PC-3 (cell line): ENCODE data around the gene DAAM1. TPM values are rescaled to one million over a fixed set of nuclear protein-coding genes. Genes with fewer than 3 reads are reported as not detected.
A peak's percentile ranks its signal among the peaks of the same experiment; 100 is the strongest.

Experiments used
- ATAC-seq: fragments of 200-7000 bp; cut with Tn5 transposase; 2 replicates; pipeline ENCODE4 v1.9.1; 2020; ENCODE audit warnings: mild to moderate bottlenecking, moderate library complexity
- BruUV-seq: library from RNA; stranded (reverse); fragments of 400-500 nt; replicated peaks from 2 replicates; lab custom pipeline; 2021; lab: Mats Ljungman, UMichigan
- CTCF ChIA-PET: fragments of 300-600 bp; sonication (Branson Sonifier 250); formaldehyde crosslinking; loops from one replicate; lab custom pipeline; 2022; ENCODE audit warnings: antibody characterized with exemption; lab: Charles Lee
- POLR2A ChIA-PET: fragments of 300-600 bp; sonication (Branson Sonifier 250); formaldehyde crosslinking; loops from one replicate; lab custom pipeline; 2022; ENCODE audit warnings: antibody characterized with exemption; ENCODE audit not compliant: unreplicated experiment; lab: Charles Lee
- DNase-seq: peaks from one replicate; pipeline ENCODE4 v3.0.0-alpha.2; 2015
- H2AFZ ChIP-seq: fragments of 300-600 bp; sonication (generic); 2 replicates; pipeline ENCODE4 v1.6.0; 2016; ENCODE audit warnings: antibody characterized with exemption, low read length
- H3F3A ChIP-seq: fragments of 300-600 bp; sonication (generic); one replicate; pipeline ENCODE4 v1.6.0; 2017; ENCODE audit warnings: antibody characterized with exemption, low read length, control low read depth, mild to moderate bottlenecking; ENCODE audit not compliant: unreplicated experiment
- H3K27ac ChIP-seq: fragments of 300-600 bp; sonication (generic); 2 replicates; pipeline ENCODE4 v1.5.1; 2016; ENCODE audit warnings: mild to moderate bottlenecking, low read length
- H3K27me3 ChIP-seq: fragments of 300-600 bp; sonication (generic); 2 replicates; pipeline ENCODE4 v1.6.1; 2016; ENCODE audit warnings: low read length, mixed read lengths
- H3K36me3 ChIP-seq: fragments of 300-600 bp; sonication (generic); 2 replicates; pipeline ENCODE4 v1.6.1; 2016; ENCODE audit warnings: low read depth, mixed run types, low read length, mixed read lengths
- H3K4me1 ChIP-seq: fragments of 300-600 bp; sonication (generic); 2 replicates; pipeline ENCODE4 v1.5.1; 2016; ENCODE audit warnings: low read length; ENCODE audit not compliant: insufficient read depth
- H3K4me2 ChIP-seq: fragments of 300-600 bp; sonication (generic); 2 replicates; pipeline ENCODE4 v1.6.0; 2016; ENCODE audit warnings: low read length
- H3K4me3 ChIP-seq: fragments of 300-600 bp; sonication (generic); 2 replicates; pipeline ENCODE4 v1.5.1; 2016; ENCODE audit warnings: mild to moderate bottlenecking, low read length, mixed read lengths
- H3K79me2 ChIP-seq: fragments of 300-600 bp; sonication (generic); 2 replicates; pipeline ENCODE4 v1.6.1; 2017; ENCODE audit warnings: low read length, mixed read lengths
- H3K9ac ChIP-seq: fragments of 300-600 bp; sonication (generic); 2 replicates; pipeline ENCODE4 v1.6.0; 2016; ENCODE audit warnings: mild to moderate bottlenecking, low read length
- H3K9me2 ChIP-seq: fragments of 300-600 bp; sonication (generic); replicated peaks from 2 replicates; pipeline ENCODE4 v1.6.1; 2016; ENCODE audit warnings: mixed run types, low read length, mixed read lengths
- H3K9me3 ChIP-seq: fragments of 300-600 bp; sonication (generic); 2 replicates; pipeline ENCODE4 v1.6.1; 2016; ENCODE audit warnings: low read length, mixed read lengths
- H4K20me1 ChIP-seq: fragments of 300-600 bp; sonication (generic); 2 replicates; pipeline ENCODE4 v1.6.1; 2016; ENCODE audit warnings: low read length, mixed read lengths
- CTCF ChIP-seq: fragments of 300-600 bp; sonication (generic); conservative IDR thresholded peaks from 2 replicates; pipeline ENCODE4 v1.5.1; 2017; ENCODE audit warnings: antibody characterized with exemption, low read depth, mild to moderate bottlenecking, low read length
- EZH2 ChIP-seq: fragments of 300-600 bp; sonication (generic); IDR thresholded peaks from one replicate; pipeline ENCODE4 v1.6.1; 2017; ENCODE audit warnings: antibody characterized with exemption, mild to moderate bottlenecking, low read length; ENCODE audit not compliant: unreplicated experiment
- EZH2phosphoT487 ChIP-seq: fragments of 300-600 bp; sonication (generic); IDR thresholded peaks from 2 replicates; pipeline ENCODE4 v1.6.1; 2018; ENCODE audit warnings: mild to moderate bottlenecking, antibody characterized with exemption, low read length, borderline replicate concordance
- intact Hi-C: fragments of 100-400 bp; cut with micrococcal nuclease; formaldehyde crosslinking; loops from 2 replicates; pipeline ENCODE4 v1.9.0; 2023
- total RNA-seq: library from RNA; depleted of rRNA; stranded (reverse); fragments of >200 nt; gene quantifications from 2 replicates; pipeline ENCODE4 v1.2.3, GENCODE V29; 2014

The DAAM1 gene
- total RNA-seq, 1 experiment from 2014 or later, result 32.7 TPM

GRCh38 chr14:59363531-59364226 lies 175.2 kb downstream of the DAAM1 start:
- H3K27me3 ChIP-seq, result no peaks in the 10 kb centered on the region
- ChIA-PET POLR2A (no interaction called here), CTCF (interaction anchor here (0.6 to 0.7 kb wide), 2 partner anchors 101 to 827 kb away, joined by 3 to 4 read pairs; no protein-coding TSS in a partner anchor)
- H3K9me3 ChIP-seq, result no peaks in the 10 kb centered on the region
- TF ChIP-seq EZH2 (no peak), EZH2phosphoT487 (no peak), CTCF (no peak)
- peaks cover 50% of the 10 kb centered on the region for H3F3A ChIP-seq
- no peaks in the 10 kb centered on the region for H3K79me2 ChIP-seq
- no peaks in the 10 kb centered on the region for H4K20me1 ChIP-seq
- H3K9ac ChIP-seq, result peak overlapping the region; percentile 3
- peak overlapping the region; percentile 44 for H2AFZ ChIP-seq
- peak overlapping the region; percentile 72 for H3K27ac ChIP-seq
- ATAC-seq (peak; percentile 75), DNase-seq (peak; percentile 98)
- peaks cover 2% of the 10 kb centered on the region; the same call in 1 of the 2 replicates for H3K36me3 ChIP-seq
- peak overlapping the region; percentile 79 for H3K4me2 ChIP-seq
- intact Hi-C loops, result loop anchor here (1.0 to 2.0 kb wide), 4 partner anchors 43 to 175 kb away; partner anchors contain the start of gene DAAM1
- TSS peak; percentile 67 for BruUV-seq
- peaks cover 65% of the 10 kb centered on the region for H3K4me1 ChIP-seq
- H3K9me2 ChIP-seq, result no peaks in the 10 kb centered on the region
- H3K4me3 ChIP-seq, result peak overlapping the region; percentile 54

- no peak overlapping the region for H3K27ac ChIP-seq
- intact Hi-C loops, result no loop called here
- no peak overlapping the region for H3K4me3 ChIP-seq
- no peaks in the 10 kb centered on the region for H3K9me3 ChIP-seq
- no peaks in the 10 kb centered on the region for H3K9me2 ChIP-seq
- DNase-seq, result no peak
- BruUV-seq, result no TSS peak
- ChIA-PET CTCF (interaction anchor here (0.6 kb wide), 1 partner anchor 205 kb away, joined by 4 read pairs; no protein-coding TSS in a partner anchor), POLR2A (no interaction called here)
- no peaks in the 10 kb centered on the region for H3K4me1 ChIP-seq
- H3K4me2 ChIP-seq, result no peak overlapping the region
- H2AFZ ChIP-seq, result no peak overlapping the region
- H3K9ac ChIP-seq, result no peak overlapping the region
- H4K20me1 ChIP-seq, result no peaks in the 10 kb centered on the region
- ATAC-seq, result no peak
- H3K79me2 ChIP-seq, result no peaks in the 10 kb centered on the region
- peaks cover 8% of the 10 kb centered on the region; the same call in 1 of the 2 replicates for H3K36me3 ChIP-seq
- TF ChIP-seq EZH2, result no peak
- TF ChIP-seq CTCF, result no peak
- no peak for TF ChIP-seq EZH2phosphoT487
- H3F3A ChIP-seq, result no peaks in the 10 kb centered on the region
- H3K27me3 ChIP-seq, result no peaks in the 10 kb centered on the region
Measured at GRCh38 chr14:59370158-59370742, 181.8 kb downstream of the DAAM1 start.
